HG03558 (cell line): ENCODE data around the gene PTGDS.

Experiments
- ATAC-seq: cut with Tn5 transposase; IDR thresholded peaks from one replicate; pipeline ENCODE4 v1.9.1; 2021; ENCODE audit warnings: moderate number of reproducible peaks; ENCODE audit not compliant: unreplicated experiment; ENCODE audit errors: extremely low read depth

The PTGDS gene

DNA sequence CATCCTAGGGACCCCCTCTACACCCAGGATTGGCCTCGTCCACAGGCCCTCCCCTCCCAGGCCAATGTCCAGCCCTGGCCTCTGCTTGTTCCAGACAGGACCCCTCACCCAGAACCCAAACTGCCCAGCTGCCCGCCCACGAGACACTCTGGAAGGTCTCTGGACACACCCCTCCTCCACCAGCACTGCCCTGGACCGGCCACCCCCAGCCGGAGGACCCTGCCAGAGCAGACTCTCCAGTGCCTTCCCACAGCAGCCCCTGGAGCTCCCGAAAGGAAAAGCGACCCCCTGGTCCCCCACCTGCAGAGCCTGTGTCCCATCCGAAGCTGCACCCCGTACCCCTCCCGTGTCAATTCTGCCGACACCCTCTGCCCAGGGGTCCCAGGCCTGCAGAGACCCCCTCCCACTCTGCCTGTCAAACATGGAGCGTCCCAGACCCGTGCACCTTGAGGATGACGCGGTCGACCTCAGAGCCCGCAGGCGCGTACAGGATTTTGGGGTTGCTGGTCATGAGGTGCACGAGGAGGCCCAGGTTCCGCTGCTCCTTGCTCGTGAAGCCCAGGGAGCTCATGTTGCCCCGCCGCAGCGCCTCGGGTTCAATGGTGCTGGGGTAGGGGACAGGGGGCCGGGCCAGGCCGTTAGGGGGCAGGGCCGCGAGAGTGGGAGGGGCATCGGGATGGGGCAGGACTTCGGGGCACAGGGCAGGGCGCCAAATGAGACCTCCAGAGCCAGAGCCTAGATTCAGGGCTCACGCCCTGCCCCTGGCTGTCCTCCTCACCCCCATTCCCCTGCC, 42.8 kb downstream of the PTGDS start:
- ATAC-seq, result no peak

DNA sequence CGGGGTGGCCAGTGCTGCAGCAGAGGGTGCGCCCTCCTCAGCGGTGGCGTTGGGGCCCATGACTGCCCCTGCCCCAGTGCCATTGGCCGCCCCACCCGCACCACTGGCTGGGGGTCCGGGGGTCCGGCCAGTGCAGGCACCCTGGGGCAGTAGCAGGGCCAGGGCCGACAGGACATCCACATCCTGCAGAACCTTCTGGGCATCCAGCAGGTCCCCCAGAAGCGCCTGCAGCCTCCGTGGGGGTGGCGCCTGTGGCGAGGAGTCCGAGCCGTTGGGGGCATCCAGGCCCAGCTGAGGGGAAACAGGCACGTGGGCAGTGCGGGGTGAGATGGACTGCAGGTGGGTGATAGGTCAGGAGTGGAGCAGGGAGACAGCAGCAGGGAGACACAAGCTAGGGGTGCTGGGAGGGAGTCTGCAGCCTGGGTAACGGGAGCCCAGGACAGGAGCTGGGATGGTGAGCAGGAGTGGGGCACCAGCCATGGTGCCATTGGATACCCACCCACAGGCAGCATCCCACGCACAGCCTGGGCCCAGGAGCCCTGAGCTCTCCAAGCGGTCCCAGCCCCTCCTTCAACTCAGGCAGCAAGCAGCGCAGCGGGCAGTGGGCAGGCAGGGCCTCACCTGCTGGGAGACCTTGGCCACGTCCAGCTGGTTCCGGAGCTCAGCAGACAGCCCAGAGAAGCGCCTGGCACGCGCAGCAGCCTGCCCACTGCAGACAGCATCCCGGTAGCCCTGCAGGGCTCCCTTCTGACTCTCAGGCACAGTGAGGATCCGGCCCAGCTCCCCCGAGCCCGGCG, 43.7 kb downstream of the PTGDS start:
- no peak for ATAC-seq

DNA sequence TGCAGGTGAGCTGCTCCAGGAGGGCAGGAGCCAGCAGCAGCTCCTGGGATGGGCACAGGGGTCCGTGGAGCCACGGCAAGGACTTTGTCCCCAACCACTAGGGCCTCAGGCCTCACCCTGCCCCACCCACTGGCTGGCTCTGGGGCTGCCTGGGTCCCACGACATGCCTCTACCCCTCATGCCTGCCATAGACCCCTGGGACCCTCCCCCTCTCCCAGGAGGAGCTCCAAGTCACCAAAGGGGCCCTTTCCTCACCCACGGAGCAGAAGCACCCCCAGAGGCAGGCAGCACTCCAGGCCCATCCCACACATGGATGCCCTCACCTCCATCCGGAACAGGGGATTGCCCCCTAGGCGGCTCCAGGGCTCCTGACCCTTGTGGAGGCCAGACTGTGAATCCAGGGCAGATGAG, 44.3 kb downstream of the PTGDS start:
- ATAC-seq, result no peak

DNA sequence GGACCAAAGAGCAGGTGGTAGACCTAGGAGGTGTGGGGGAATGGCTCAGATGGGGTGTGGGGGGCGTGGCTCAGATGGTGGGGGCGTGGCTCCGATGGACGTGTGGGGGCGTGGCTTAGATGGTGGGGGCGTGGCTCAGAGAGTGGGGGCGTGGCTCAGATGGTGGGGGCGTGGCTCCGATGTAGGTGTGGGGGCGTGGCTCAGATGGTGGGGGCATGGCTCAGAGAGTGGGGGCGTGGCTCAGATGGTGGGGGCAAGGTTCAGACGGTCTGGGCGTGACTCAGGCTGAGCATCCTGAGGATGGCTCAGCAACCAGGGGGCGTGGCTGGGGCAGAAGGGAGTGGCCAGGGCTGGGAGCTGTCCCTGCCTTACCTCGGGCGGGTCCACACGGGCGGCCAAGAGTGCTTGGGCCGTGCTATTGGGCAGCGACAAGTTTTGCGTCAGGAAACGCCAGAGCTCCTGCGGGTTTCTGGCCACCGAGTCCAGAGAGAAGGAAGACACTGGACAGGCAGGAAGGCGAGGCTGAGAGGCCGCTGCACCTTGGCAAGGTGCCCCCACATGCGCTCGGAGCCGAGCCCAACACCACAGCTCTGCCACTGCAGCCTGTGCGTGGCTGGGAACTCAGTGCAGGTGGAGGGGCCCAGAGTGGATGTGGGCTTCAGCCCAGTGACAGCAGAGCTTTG, 44.8 kb downstream of the PTGDS start:
- ATAC-seq, result no peak

DNA sequence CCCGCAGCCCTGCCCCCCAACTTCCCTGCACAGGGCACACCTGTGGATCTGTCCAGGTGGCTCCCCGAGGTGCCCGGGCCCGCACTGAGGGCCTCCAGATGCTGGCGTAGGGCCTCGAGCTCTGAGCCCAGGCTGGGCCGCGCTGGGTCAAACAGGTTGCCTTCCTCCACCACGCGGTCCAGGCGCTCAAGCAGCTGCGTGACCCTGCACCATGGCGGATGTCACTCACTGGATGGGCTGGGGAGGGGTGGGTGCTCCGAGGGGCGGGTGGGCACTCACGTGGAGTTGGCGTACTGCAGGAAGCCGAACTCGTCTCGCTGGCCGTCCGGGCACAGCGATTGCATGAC, 45.3 kb downstream of the PTGDS start:
- no peak for ATAC-seq

DNA sequence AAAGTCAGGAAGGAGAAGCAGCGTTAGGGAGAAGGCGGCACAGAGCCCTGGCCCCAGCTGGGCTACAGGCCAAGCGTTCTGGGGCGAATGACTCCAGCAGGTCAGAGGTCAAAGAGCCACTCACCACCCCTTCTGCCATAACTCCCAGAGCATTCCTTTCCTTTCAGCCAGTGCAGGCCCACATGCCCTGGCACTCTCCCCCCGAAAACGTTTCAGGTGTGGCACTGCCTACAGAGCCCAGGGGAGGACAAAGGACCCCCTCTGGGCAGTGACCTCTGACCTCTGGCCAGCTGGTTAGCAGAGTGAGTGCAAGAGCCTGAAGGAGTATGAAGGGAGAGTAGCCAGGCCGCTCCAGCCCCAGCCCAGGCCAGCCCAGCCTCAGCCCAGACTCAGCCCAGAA, 45.9 kb downstream of the PTGDS start:
- no peak for ATAC-seq

DNA sequence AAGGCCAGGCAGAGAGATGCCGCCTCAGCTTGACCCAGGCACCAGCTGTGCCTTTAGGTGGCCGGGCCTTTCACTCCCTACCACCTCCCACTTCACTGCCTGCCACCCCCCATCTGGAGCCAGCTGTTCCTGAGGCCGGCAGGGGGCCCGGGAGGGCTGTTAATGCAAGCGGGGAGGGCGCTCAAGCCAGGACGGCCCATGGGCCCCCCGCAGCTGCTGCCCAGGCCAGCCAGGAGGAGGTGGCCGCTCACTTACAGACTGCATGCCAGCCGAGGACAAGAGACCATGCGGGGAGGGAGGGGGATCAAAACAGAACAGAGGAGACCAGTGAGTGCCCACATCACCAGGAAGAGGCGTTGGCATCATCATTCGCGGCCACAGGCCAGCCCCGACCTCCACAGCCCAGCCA, 46.3 kb downstream of the PTGDS start:
- ATAC-seq, result no peak

DNA sequence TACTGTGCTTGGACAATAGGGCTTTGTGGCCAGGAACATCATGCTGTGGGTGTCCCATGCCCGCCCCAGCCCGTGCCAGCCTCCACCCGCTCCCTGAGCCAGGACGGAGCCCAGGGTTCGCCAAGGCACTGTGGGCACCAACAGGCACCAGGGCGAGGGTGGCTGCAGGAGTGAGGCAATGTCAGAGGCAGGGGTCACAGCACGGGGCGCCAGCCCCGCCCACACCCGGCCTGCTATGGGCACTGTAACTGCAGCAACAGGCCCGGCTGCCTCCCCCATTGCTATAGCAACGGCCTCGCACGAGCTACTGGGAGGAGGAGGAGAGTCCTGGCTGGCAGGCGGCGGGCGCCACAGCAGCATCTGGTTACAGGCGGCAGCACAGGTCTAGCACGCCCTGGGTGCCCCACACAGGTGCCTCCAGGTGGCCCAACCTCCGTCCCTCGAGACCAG, 48.2 kb downstream of the PTGDS start:
- ATAC-seq, result no peak

DNA sequence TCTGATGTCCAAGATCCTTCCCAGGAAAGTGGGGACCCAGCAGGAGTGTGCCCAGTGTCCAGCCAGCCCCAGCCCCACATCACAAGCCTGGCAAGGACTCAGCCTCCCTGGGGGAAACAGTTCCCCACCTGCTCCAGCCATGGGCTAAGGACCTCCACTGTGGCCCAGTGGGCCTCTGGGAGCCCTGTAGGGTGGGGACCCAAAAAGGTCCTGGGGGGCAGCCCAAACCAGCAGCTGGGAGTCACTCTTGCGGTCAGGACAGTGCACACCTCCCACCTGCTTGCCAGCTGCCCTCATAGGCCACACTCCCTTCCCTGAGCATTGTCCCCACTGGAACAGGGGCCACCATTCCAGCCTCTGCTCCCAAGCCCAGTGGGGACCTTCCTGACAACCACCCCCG, 49.1 kb downstream of the PTGDS start:
- no peak for ATAC-seq

DNA sequence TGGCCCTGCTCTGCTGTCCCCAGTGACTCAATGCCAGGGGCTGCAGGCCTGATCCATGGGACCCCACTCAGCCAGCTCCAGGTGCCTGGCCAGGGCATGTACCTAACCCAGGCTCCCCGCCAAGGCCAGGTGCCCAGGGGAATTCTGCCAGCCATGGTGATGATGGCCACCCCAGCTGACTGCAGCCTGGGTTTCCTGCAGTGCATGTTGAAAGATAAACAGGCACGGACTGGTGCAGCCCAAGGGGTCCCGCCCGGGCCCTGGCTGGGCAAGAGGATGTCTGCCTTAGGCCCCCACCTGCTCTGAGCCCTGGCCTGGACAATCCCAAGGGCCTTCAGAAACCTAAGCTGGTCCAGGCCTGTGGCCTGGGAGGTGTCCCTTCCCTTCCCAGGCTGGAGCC, 49.5 kb downstream of the PTGDS start:
- no peak for ATAC-seq

DNA sequence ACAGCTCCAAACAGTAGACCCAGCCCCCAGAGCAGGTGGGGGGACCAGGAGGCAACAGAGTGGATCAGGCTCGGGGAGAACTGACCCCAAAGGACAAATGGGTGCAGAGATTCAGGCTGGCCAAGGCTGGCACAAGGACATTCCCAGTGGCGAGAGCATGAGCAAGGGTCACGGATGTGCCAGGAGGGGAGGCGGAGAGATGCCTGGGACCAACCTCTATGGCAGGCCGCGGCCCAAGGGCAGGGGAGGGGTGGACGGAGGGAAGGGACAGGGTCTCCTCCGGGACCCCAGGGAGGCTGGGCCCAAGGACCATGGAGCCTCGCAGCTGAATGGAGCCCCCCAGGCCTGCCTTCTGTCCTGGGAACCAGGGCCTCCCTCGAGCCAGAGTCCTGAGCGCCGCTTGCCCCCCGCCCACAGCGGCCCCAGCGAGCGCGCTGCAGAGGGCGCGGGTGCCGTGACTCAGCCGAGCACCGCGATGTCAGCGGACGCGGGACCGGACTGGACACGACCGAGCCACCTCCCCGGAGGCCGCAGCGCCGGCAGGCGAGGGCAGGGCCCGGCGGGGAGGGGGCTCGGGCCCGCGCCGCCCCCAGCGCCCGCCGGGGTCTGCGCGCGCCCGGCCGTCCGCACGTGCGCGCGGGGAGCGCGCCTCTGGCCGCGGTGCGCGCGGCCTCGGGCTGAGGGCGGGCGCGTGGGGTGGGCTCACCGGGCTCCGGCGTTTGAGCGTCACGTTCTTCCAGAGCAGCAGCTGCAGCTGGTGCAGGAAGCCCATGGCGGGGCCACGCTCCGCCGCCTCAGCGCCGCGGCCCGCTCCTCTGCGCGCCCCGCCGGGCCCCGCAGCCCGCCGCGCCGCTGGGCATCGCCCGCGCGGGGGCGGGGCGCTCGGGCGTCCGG, 50.3 kb downstream of the PTGDS start, which contains the start of gene ABCA2:
Gene ABCA2 (minus strand): TSS at position 869 of the 894 bp plus-strand sequence. CDS start 97 bp downstream, at position 772.
- no peak for ATAC-seq

DNA sequence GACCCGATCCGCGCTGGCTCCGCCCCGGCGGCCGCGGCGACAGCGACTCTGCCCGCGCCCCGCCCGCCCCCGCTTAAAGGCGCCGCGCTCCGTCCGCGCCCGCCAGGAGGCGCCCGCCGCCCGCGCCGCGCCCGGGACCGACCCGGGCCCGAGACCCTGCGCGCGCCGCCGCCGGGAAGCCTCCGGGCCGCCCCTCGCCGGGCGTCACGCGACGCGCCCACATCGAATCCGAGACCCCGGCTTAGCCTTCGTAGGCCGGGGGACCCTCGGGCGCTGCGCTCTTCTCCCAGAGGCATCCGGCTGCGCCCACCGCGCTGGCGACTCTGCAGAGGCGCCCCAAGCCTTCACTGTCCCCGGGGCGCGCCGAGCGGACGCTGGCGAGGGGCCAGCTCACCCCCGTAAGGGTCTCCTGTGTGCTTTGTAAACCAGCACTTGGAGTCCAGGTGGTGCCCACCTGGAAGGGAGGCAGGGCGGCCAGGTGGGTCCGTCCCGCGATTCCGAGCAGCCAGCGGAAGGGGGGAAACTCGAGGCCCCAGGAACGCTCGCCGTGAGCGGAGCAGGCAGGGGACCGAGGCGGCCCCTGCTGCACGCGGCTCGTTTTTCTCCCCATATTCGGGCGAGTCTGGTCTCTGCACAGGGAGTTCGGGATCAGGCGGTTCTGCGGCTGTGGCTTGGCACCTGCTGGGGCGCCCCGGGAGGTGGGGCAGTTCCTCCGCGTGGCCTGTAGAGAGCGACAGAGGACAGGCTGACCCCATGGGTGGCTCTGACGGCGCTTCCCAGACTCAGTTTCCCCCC, 51.2 kb downstream of the PTGDS start:
- ATAC-seq, result no peak

DNA sequence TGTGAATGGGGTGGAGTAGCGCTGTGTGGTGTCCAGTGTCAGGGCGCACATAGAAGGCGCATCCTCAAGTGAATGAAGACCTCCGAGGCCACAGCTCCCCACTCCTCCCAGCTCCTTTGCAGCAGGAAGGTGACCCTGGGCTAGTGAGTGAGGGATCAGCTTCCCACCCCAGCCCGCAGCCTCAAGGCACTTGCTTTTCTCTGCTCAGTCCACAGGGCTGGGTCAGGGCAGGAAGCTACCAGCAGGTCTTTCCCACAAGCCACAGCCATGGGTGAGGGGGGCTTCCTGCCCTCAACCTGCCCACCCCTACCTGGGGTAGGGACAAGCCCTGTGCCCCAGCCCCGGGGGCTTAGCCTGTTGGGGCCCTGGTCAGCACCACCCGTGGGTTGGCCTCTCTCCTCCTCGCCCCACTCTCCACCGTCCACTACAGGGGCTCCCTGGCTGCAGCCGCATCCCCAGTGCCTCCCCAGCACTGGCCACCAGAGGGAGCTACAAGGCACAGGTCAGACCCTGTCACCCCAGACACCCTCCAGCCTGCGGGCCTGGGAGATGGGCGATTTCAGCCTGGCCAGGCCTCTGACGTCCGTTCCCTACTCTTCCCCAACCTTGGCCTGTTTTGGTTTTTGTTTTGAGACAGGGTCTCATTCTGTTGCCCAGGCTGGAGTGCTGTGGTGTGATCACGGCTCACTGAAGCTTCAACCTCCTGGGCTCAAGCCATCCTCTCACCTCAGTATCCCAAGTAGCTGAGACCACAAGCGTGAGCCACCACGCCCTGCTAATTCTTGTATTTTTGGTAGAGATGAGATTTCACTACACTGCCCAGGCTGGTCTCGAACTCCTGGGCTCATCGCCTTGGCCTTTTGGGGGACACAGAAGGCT, 52.0 kb downstream of the PTGDS start:
- ATAC-seq, result no peak

DNA sequence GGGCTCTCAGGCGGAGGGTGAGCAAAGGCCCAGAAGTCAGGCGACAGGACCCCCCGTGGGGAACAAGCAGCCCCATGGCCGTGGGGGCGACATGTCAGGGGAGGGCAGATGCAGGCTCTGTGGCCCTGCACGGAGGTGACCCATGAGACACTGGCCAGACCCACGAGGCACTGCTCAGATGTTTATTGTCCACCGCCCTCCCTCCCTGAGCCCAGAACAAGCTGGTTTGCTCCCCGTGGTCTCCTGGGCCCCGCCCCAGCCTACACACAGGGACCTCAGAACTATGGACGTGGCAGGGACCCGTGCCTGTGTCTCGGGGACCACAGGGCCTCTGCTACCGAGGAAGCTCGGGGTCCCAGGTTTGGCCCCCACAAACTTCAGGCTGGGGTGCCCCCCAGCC, 52.7 kb downstream of the PTGDS start:
- ATAC-seq, result no peak

DNA sequence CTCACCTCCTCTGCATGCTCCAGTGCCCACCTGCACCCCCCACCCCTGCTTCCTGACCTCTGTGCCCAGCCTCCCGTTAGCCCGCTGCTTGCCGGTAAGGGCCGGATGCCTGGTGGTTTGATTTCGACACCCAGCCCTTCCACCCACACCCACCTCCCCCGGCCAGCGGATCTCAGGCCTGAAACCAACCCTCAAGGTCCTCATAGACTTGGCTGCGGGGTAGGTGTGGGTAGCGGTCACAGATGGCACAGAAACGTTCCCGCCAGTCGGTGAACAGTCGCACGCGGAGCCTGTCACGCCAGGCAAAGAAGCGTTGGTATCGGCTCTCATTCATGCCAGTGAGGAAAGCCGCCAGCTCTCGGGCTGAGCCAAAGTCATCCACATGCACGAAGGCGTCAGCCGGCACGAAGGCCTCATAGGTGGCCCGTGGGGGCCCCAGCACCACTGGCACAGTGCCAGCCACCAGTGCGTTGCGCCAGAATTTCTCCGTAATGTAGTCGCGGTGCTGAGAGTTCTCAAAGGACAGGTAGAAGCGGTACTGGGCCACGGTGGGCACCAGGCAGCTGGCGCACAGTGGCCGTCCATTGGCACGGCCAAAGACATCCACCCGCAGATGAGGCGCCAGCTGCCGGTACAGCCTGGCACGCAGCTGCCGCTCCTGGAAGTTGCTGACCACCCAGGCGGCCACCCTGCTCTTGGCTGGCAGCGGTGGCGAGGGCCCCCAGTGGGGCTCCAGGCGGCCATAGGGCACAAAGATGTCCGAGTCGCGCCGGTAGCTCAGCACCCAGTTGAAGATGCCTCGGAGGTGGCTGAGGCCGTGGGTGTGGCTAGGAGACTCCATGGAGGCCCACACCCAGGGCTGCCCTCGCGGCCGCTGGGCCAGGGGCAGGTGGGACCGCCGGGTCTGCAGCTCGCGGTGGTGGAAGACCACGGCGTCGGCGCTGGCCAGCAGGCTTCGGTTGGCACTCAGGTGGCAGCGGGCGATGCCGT, 53.5 kb downstream of the PTGDS start:
- ATAC-seq, result no peak
